Spleen (tissue), 7 donors: ENCODE results near the gene ACOXL.

Experiments used
- POLR2A ChIP-seq, 3 donors: fragments of 450-650 bp; IDR thresholded peaks; one replicate each; pipeline ENCODE4 v1.5.1; 2017; ENCODE audit warnings: antibody characterized with exemption in 3 of 3, mild to moderate bottlenecking in 1 of 3
- POLR2AphosphoS5 ChIP-seq, 3 donors: sonication (generic); formaldehyde crosslinking; IDR thresholded peaks; one replicate each; pipeline ENCODE4 v1.5.1; 2017; ENCODE audit warnings: antibody characterized with exemption in 3 of 3
- TF ChIP-seq, protein P1 (sequence below), 11 experiments: fragments of 200-600 bp in 7 of 11; fragments of 450-650 bp in 4 of 11; sonication (generic) in 4 of 11; IDR thresholded peaks in 8 of 11; conservative IDR thresholded peaks in 3 of 11; 1 replicate in 7 of 11; 2 replicates in 4 of 11; pipeline versions ENCODE4 v1.4.0 to v1.8.0; 2016 to 2021; ENCODE audit warnings: antibody characterized with exemption in 11 of 11, inconsistent platforms in 4 of 11, mild to moderate bottlenecking in 1 of 11
- donor health status: DM: no; HTN: no; CAD: no; lungs with moderate emphysema.
- donor health status: DM: no; HTN: no; CAD: no.
- donor health status: DM: no; HTN: no; CAD: no.

DNA sequence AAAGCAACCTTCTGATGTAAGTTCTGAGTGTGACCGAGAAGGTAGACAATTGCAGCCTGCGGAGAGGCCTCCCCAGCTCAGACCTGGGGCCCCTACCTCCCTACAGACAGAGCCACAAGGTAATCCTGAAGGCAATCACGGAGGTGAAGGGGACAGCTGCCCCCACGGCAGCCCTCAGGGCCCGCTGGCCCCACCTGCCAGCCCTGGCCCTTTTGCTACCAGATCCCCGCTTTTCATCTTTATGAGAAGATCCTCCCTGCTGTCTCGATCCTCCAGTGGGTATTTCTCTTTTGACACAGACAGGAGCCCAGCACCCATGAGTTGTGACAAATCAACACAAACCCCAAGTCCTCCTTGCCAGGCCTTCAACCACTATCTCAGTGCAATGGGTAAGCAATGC, 391.4 kb downstream of the ACOXL start:
- TF ChIP-seq, protein P1, sequence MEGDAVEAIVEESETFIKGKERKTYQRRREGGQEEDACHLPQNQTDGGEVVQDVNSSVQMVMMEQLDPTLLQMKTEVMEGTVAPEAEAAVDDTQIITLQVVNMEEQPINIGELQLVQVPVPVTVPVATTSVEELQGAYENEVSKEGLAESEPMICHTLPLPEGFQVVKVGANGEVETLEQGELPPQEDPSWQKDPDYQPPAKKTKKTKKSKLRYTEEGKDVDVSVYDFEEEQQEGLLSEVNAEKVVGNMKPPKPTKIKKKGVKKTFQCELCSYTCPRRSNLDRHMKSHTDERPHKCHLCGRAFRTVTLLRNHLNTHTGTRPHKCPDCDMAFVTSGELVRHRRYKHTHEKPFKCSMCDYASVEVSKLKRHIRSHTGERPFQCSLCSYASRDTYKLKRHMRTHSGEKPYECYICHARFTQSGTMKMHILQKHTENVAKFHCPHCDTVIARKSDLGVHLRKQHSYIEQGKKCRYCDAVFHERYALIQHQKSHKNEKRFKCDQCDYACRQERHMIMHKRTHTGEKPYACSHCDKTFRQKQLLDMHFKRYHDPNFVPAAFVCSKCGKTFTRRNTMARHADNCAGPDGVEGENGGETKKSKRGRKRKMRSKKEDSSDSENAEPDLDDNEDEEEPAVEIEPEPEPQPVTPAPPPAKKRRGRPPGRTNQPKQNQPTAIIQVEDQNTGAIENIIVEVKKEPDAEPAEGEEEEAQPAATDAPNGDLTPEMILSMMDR (IDR thresholded peaks at IDR 0.05 in 8 of 11, conservative IDR thresholded peaks at IDR 0.05 in 3 of 11): no peak
- peak in 1 of 3 donors; percentile 13 for TF ChIP-seq POLR2AphosphoS5 (IDR thresholded peaks at IDR 0.05)
- no peak for TF ChIP-seq POLR2A (IDR thresholded peaks at IDR 0.05)
